ENCODE measurements around the gene ADAMTS17.

DNA sequence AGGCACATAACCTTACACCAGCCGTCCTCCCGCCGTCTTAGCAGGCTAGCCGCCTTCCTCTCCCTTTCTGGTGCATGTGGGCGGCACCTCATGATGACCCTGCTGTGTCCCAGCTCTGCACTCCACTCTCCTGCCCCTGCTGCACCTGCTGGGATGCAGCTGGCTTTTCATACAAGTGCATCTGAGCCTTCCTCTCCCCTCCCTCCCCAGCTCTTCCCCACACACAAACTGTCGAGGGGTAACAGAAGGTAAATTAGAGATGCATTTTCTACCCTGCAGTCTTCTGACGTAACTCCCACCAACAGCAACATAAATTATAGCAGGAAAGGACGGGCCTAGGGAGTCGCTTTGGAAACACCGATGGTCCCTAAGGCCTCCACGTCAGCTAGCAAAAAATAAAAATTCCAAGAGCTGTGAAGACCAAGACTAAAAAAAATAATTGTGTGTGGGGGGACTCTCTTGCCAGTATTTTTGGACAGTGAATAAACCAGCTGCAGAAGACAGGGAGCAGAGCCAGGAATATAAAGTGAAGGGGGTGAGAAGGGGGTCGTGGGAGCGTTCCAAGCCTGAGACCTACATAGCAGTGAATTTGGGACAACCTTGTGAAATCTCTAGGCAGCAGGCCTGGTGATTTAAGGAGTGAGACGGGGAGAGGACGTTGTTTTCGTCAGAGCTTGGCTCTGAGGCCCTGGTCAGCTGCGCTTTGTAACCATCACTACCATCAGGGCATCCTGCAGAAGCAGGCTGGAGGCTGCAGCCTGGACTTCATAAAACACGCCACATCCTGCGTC is 216.2 kb downstream of the ADAMTS17 start:
- TF ChIP-seq CTCF (IDR thresholded peaks at IDR 0.05 in 4 of 5, conservative IDR thresholded peaks at IDR 0.05 in 1 of 5) (no peak), POLR2A (IDR thresholded peaks at IDR 0.05) (no peak)
